Adipocyte (in vitro differentiated cells): ENCODE data around the gene C10orf90.
A peak's percentile ranks its signal among the peaks of the same experiment; 100 is the strongest.

Source experiments
- DNase-seq: peaks from one replicate; pipeline ENCODE4 v3.0.0-alpha.2; 2015; ENCODE audit warnings: low read depth
- H3K27me3 ChIP-seq: replicated peaks from 2 replicates; pipeline ENCODE4 v1.7.0; 2013; ENCODE audit warnings: mild to moderate bottlenecking, low read length, moderate library complexity; ENCODE audit not compliant: control insufficient read depth, insufficient read depth
- H3K36me3 ChIP-seq: 2 replicates; pipeline ENCODE4 v1.7.0; 2013; ENCODE audit warnings: low read length, mild to moderate bottlenecking, moderate library complexity; ENCODE audit not compliant: control insufficient read depth, insufficient read depth, severe bottlenecking
- H3K4me1 ChIP-seq: 2 replicates; pipeline ENCODE4 v1.7.0; 2013; ENCODE audit warnings: mild to moderate bottlenecking, low read length, moderate library complexity; ENCODE audit not compliant: control insufficient read depth, insufficient read depth
- H3K4me3 ChIP-seq: 2 replicates; pipeline ENCODE4 v1.7.0; 2013; ENCODE audit warnings: mild to moderate bottlenecking, low read length, moderate library complexity
- H3K9ac ChIP-seq: 2 replicates; pipeline ENCODE4 v1.7.0; 2013; ENCODE audit warnings: mild to moderate bottlenecking, low read length, moderate library complexity
- H3K9me3 ChIP-seq: 2 replicates; pipeline ENCODE4 v1.7.0; 2013; ENCODE audit warnings: mild to moderate bottlenecking, low read length, moderate library complexity; ENCODE audit not compliant: control insufficient read depth

C10orf90 gene

GRCh38 chr10:126409821-126410220 is 260.7 kb downstream of the C10orf90 start:
- H3K9ac ChIP-seq = no peak overlapping the region
- no peak overlapping the region for H3K4me3 ChIP-seq
- no peak for DNase-seq
- no peaks in the 10 kb centered on the region for H3K27me3 ChIP-seq
- H3K4me1 ChIP-seq = peaks cover 6% of the 10 kb centered on the region
- no peaks in the 10 kb centered on the region for H3K36me3 ChIP-seq
- no peaks in the 10 kb centered on the region for H3K9me3 ChIP-seq

- Histone ChIP-seq H3K9ac (no peak overlapping the region), H3K4me1 (peaks cover 6% of the 10 kb centered on the region), H3K9me3 (no peaks in the 10 kb centered on the region), H3K4me3 (no peak overlapping the region), H3K27me3 (no peaks in the 10 kb centered on the region), H3K36me3 (no peaks in the 10 kb centered on the region)
- DNase-seq = no peak
Observed at GRCh38 chr10:126408953-126409641, 261.4 kb downstream of the C10orf90 start.

- Histone ChIP-seq H3K9me3 (no peaks in the 10 kb centered on the region), H3K36me3 (no peaks in the 10 kb centered on the region), H3K4me3 (no peak overlapping the region), H3K9ac (no peak overlapping the region), H3K4me1 (peaks cover 4% of the 10 kb centered on the region), H3K27me3 (no peaks in the 10 kb centered on the region)
- peak; percentile 27 for DNase-seq
Observed at GRCh38 chr10:126407831-126408230, 262.7 kb downstream of the C10orf90 start.

- Histone ChIP-seq H3K9me3 (no peaks in the 10 kb centered on the region), H3K4me3 (no peak overlapping the region), H3K4me1 (no peaks in the 10 kb centered on the region)
Observed at GRCh38 chr10:126405239-126405775, 265.2 kb downstream of the C10orf90 start.

GRCh38 chr10:126402721-126403695 is 267.5 kb downstream of the C10orf90 start:
- no peak for DNase-seq

More at GRCh38 chr10:126405239-126405775, 265.2 kb downstream of the C10orf90 start:
- H3K36me3 ChIP-seq = no peaks in the 10 kb centered on the region
- no peak overlapping the region for H3K9ac ChIP-seq
- DNase-seq = no peak
- H3K27me3 ChIP-seq = no peaks in the 10 kb centered on the region

GRCh38 chr10:126400641-126401040 is 269.9 kb downstream of the C10orf90 start:
- Histone ChIP-seq H3K36me3 (no peaks in the 10 kb centered on the region), H3K27me3 (no peaks in the 10 kb centered on the region), H3K9ac (no peak overlapping the region), H3K4me3 (no peak overlapping the region), H3K9me3 (no peaks in the 10 kb centered on the region), H3K4me1 (peaks cover 24% of the 10 kb centered on the region)
- DNase-seq = no peak

More at GRCh38 chr10:126402721-126403695, 267.5 kb downstream of the C10orf90 start:
- Histone ChIP-seq H3K9me3 (no peaks in the 10 kb centered on the region), H3K9ac (no peak overlapping the region), H3K36me3 (no peaks in the 10 kb centered on the region), H3K27me3 (no peaks in the 10 kb centered on the region), H3K4me3 (no peak overlapping the region), H3K4me1 (peaks cover 11% of the 10 kb centered on the region)

- no peaks in the 10 kb centered on the region for H3K27me3 ChIP-seq
- H3K4me1 ChIP-seq = peaks cover 24% of the 10 kb centered on the region
- peak overlapping the region; percentile 71 for H3K9ac ChIP-seq
- no peak overlapping the region for H3K4me3 ChIP-seq
- H3K9me3 ChIP-seq = no peaks in the 10 kb centered on the region
- DNase-seq = peak; percentile 17
- no peaks in the 10 kb centered on the region for H3K36me3 ChIP-seq
Observed at GRCh38 chr10:126398924-126399323, 271.6 kb downstream of the C10orf90 start.

- Histone ChIP-seq H3K36me3 (no peaks in the 10 kb centered on the region), H3K4me3 (peak overlapping the region; percentile 53), H3K4me1 (peaks cover 24% of the 10 kb centered on the region), H3K9ac (peak overlapping the region; percentile 71), H3K27me3 (no peaks in the 10 kb centered on the region), H3K9me3 (no peaks in the 10 kb centered on the region)
- DNase-seq = no peak
Observed at GRCh38 chr10:126398383-126398743, 272.1 kb downstream of the C10orf90 start.

- Histone ChIP-seq H3K9me3 (no peaks in the 10 kb centered on the region), H3K4me3 (peak overlapping the region; percentile 53), H3K36me3 (no peaks in the 10 kb centered on the region), H3K4me1 (peaks cover 24% of the 10 kb centered on the region), H3K9ac (peak overlapping the region; percentile 71), H3K27me3 (no peaks in the 10 kb centered on the region)
- peak; percentile 88 for DNase-seq
Observed at GRCh38 chr10:126397640-126398382, 272.7 kb downstream of the C10orf90 start.

GRCh38 chr10:126397156-126397555 is 273.3 kb downstream of the C10orf90 start:
- Histone ChIP-seq H3K9ac (peak overlapping the region; percentile 68), H3K27me3 (no peaks in the 10 kb centered on the region), H3K9me3 (no peaks in the 10 kb centered on the region), H3K4me1 (peaks cover 25% of the 10 kb centered on the region), H3K4me3 (peak overlapping the region; percentile 10), H3K36me3 (no peaks in the 10 kb centered on the region)
- DNase-seq = peak; percentile 19
